HepG2 (cell line): ENCODE results near the gene SLFN12L. TPM values are rescaled to one million over a fixed set of nuclear protein-coding genes. Genes with fewer than 3 reads are reported as not detected.

Source experiments
- ATRX ChIP-seq: sonication (generic); formaldehyde crosslinking; IDR thresholded peaks from 2 replicates; pipeline ENCODE4 v1.4.0; 2020; ENCODE audit warnings: missing genetic modification reagents, borderline replicate concordance
- GFI1 ChIP-seq: sonication (generic); formaldehyde crosslinking; IDR thresholded peaks from 2 replicates; pipeline ENCODE4 v1.5.0; 2020; ENCODE audit warnings: missing genetic modification reagents, mild to moderate bottlenecking, borderline replicate concordance
- GTF3A ChIP-seq: sonication (generic); formaldehyde crosslinking; conservative IDR thresholded peaks from 2 replicates; pipeline ENCODE4 v1.4.0; 2020; ENCODE audit warnings: mild to moderate bottlenecking, missing genetic modification reagents
- HOXA5 ChIP-seq: sonication (generic); formaldehyde crosslinking; IDR thresholded peaks from 2 replicates; pipeline ENCODE4 v1.4.0; 2020; ENCODE audit warnings: missing genetic modification reagents
- JUNB ChIP-seq: sonication (generic); formaldehyde crosslinking; IDR thresholded peaks from 2 replicates; pipeline ENCODE4 v1.8.0; 2022; ENCODE audit warnings: missing genetic modification reagents, mild to moderate bottlenecking, borderline replicate concordance
- KDM3A ChIP-seq: IDR thresholded peaks from 2 replicates; pipeline ENCODE4 v1.6.1; 2018; ENCODE audit warnings: low read depth, missing compliant biosample characterization
- KLF13 ChIP-seq: sonication (generic); formaldehyde crosslinking; IDR thresholded peaks from 2 replicates; pipeline ENCODE4 v1.4.0; 2020; ENCODE audit warnings: mild to moderate bottlenecking, missing genetic modification reagents
- MEF2D ChIP-seq: sonication (generic); formaldehyde crosslinking; IDR thresholded peaks from 2 replicates; pipeline ENCODE4 v1.5.1; 2020; ENCODE audit warnings: mild to moderate bottlenecking, missing genetic modification reagents
- SRSF1 ChIP-seq: fragments of 200-400 bp; formaldehyde crosslinking; optimal IDR thresholded peaks from 2 replicates; pipeline ENCODE3; 2017; ENCODE audit warnings: mild to moderate bottlenecking, low read depth, low read length, moderate library complexity
- TOE1 ChIP-seq: sonication (generic); formaldehyde crosslinking; IDR thresholded peaks from 2 replicates; pipeline ENCODE4 v1.4.0; 2020; ENCODE audit warnings: mild to moderate bottlenecking, missing genetic modification reagents
- ZEB1 ChIP-seq: IDR thresholded peaks from 2 replicates; pipeline ENCODE4 v1.6.1; 2012; ENCODE audit warnings: mild to moderate bottlenecking, low read depth, inconsistent platforms; ENCODE audit not compliant: insufficient replicate concordance
- ZHX1 ChIP-seq: sonication (generic); formaldehyde crosslinking; IDR thresholded peaks from 2 replicates; pipeline ENCODE4 v1.8.1; 2022; ENCODE audit warnings: low read depth, mild to moderate bottlenecking, missing genetic modification reagents
- ZNF143 ChIP-seq: sonication (generic); formaldehyde crosslinking; IDR thresholded peaks from 2 replicates; pipeline ENCODE4 v1.4.0; 2020; ENCODE audit warnings: missing genetic modification reagents
- ZNF350 ChIP-seq: sonication (generic); formaldehyde crosslinking; IDR thresholded peaks from 2 replicates; pipeline ENCODE4 v1.4.0; 2020; ENCODE audit warnings: mild to moderate bottlenecking, low read depth, missing genetic modification reagents, borderline replicate concordance
- ZNF879 ChIP-seq: sonication (generic); formaldehyde crosslinking; IDR thresholded peaks from 2 replicates; pipeline ENCODE4 v1.8.1; 2023; ENCODE audit warnings: missing genetic modification reagents
- ZZZ3 ChIP-seq: sonication (generic); formaldehyde crosslinking; IDR thresholded peaks from 2 replicates; pipeline ENCODE4 v1.4.0; 2020; ENCODE audit warnings: missing genetic modification reagents, mild to moderate bottlenecking, borderline replicate concordance
- polyA plus RNA-seq, 8 experiments: library from polyadenylated mRNA; depleted of rRNA in 3 of 8; stranded (reverse) in 7 of 8; unstranded in 1 of 8; fragments of >200 nt; fragmentation: Illumina TruSeq in 4 of 8; extraction: Trizol in 4 of 8; gene quantifications; 2 replicates each; pipeline versions ENCODE4 v1.2.1 to v1.2.3, GENCODE V29; 2011 to 2016; ENCODE audit warnings: low read depth in 4 of 8, missing spikeins in 1 of 8, mixed read lengths in 1 of 8; ENCODE audit not compliant: insufficient read depth in 1 of 8
- total RNA-seq, 5 experiments: library from RNA; depleted of rRNA; stranded (reverse); fragments of >200 nt; fragmentation: Illumina TruSeq; extraction: Trizol; gene quantifications; 2 replicates each; pipeline ENCODE4 v1.2.3, GENCODE V29; 2016; ENCODE audit warnings: low read depth in 1 of 5
- TF ChIP-seq, protein P1 (sequence below): sonication (generic); formaldehyde crosslinking; IDR thresholded peaks from 2 replicates; pipeline ENCODE4 v1.5.0; 2020; ENCODE audit warnings: mild to moderate bottlenecking, missing genetic modification reagents, borderline replicate concordance
- TF ChIP-seq, protein P2 (sequence below): sonication (generic); formaldehyde crosslinking; IDR thresholded peaks from 2 replicates; pipeline ENCODE4 v1.4.0; 2020; ENCODE audit warnings: missing genetic modification reagents, low read depth, mild to moderate bottlenecking, borderline replicate concordance

Gene SLFN12L
- total and polyA plus RNA-seq, 2 of the 13 experiments (the other 11 are each of a cell fraction or from before 2014, with no cell fraction given) = not detected

DNA sequence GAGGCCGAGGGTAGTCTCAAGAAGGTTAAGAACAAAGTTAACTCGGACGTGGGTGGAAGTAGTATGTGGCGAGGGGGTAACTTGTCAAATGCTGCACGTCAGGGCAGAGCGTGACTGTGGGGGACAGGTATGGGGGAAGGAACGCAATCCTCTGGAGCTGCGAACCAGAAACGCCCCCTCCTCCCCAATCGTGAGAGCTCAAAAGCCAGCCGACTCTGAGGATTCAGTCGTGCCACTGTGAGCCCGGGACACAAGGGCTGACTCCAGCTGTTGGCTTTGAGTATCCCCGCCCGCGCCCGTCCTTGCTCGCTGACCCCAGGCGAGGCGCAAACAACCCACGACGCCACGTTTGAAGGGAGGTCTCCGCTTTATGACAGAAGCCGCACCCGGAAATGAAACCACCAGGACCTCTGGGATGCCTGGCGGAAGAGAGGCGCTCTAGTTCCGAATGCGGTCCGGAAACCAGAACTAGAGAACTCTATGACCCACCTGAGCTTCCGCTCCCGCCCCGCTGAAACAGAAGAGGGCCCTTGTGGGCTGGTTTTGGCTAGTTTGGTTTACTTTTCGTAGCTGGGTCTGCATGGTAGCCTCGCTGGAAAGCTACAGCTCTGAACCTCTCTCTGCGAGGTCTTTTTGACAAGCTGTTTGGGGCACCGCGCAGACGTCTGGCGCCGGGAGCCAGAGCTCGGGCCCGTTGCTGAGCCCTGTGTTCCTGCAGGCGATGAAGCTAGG is 40.9 kb upstream of the SLFN12L start, which contains the start of gene PEX12 (continued):
- TF ChIP-seq ZHX1 (CRISPR knock-in tag) = peak; percentile 89
- TF ChIP-seq JUNB (CRISPR knock-in tag) = no peak; the same call in 1 of the 2 replicates
- peak; percentile 81 for TF ChIP-seq MEF2D (CRISPR knock-in tag)
- TF ChIP-seq, protein P1, sequence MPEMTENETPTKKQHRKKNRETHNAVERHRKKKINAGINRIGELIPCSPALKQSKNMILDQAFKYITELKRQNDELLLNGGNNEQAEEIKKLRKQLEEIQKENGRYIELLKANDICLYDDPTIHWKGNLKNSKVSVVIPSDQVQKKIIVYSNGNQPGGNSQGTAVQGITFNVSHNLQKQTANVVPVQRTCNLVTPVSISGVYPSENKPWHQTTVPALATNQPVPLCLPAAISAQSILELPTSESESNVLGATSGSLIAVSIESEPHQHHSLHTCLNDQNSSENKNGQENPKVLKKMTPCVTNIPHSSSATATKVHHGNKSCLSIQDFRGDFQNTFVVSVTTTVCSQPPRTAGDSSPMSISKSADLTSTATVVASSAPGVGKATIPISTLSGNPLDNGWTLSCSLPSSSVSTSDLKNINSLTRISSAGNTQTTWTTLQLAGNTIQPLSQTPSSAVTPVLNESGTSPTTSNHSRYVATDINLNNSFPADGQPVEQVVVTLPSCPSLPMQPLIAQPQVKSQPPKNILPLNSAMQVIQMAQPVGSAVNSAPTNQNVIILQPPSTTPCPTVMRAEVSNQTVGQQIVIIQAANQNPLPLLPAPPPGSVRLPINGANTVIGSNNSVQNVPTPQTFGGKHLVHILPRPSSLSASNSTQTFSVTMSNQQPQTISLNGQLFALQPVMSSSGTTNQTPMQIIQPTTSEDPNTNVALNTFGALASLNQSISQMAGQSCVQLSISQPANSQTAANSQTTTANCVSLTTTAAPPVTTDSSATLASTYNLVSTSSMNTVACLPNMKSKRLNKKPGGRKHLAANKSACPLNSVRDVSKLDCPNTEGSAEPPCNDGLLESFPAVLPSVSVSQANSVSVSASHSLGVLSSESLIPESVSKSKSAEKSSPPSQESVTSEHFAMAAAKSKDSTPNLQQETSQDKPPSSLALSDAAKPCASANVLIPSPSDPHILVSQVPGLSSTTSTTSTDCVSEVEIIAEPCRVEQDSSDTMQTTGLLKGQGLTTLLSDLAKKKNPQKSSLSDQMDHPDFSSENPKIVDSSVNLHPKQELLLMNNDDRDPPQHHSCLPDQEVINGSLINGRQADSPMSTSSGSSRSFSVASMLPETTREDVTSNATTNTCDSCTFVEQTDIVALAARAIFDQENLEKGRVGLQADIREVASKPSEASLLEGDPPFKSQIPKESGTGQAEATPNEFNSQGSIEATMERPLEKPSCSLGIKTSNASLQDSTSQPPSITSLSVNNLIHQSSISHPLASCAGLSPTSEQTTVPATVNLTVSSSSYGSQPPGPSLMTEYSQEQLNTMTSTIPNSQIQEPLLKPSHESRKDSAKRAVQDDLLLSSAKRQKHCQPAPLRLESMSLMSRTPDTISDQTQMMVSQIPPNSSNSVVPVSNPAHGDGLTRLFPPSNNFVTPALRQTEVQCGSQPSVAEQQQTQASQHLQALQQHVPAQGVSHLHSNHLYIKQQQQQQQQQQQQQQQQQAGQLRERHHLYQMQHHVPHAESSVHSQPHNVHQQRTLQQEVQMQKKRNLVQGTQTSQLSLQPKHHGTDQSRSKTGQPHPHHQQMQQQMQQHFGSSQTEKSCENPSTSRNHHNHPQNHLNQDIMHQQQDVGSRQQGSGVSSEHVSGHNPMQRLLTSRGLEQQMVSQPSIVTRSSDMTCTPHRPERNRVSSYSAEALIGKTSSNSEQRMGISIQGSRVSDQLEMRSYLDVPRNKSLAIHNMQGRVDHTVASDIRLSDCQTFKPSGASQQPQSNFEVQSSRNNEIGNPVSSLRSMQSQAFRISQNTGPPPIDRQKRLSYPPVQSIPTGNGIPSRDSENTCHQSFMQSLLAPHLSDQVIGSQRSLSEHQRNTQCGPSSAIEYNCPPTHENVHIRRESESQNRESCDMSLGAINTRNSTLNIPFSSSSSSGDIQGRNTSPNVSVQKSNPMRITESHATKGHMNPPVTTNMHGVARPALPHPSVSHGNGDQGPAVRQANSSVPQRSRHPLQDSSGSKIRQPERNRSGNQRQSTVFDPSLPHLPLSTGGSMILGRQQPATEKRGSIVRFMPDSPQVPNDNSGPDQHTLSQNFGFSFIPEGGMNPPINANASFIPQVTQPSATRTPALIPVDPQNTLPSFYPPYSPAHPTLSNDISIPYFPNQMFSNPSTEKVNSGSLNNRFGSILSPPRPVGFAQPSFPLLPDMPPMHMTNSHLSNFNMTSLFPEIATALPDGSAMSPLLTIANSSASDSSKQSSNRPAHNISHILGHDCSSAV (CRISPR knock-in tag) = no peak
- no peak for TF ChIP-seq SRSF1
- TF ChIP-seq ZZZ3 (CRISPR knock-in tag) = peak; percentile 72; the same call in 1 of the 2 replicates
- TF ChIP-seq ZNF879 (CRISPR knock-in tag) = peak; percentile 69; the same call in 1 of the 2 replicates
- no peak for TF ChIP-seq TOE1 (CRISPR knock-in tag)
- TF ChIP-seq ZNF350 (CRISPR knock-in tag) = peak; percentile 96
- TF ChIP-seq KLF13 (CRISPR knock-in tag) = no peak
- no peak for TF ChIP-seq GFI1
- TF ChIP-seq, protein P2, sequence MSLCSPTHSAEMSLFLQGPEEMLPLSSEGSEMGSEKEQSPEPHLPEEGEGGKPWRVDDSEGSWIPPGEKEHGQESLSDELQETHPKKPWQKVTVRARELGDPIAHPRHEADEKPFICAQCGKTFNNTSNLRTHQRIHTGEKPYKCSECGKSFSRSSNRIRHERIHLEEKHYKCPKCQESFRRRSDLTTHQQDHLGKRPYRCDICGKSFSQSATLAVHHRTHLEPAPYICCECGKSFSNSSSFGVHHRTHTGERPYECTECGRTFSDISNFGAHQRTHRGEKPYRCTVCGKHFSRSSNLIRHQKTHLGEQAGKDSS = no peak
- peak; percentile 35 for TF ChIP-seq ZEB1
- peak; percentile 77; the same call in 1 of the 2 replicates for TF ChIP-seq GTF3A (CRISPR knock-in tag)
- TF ChIP-seq KDM3A (CRISPR knock-in tag) = 0 out of 2 replicates have a peak, but pooled peaks have one; percentile 26
- TF ChIP-seq ZNF143 = peak; percentile 86
- TF ChIP-seq ATRX (CRISPR knock-in tag) = no peak
- TF ChIP-seq HOXA5 = peak; percentile 84; the same call in 1 of the 2 replicates
